ENCODE results near the gene RELA.

GRCh38 chr11:65636108-65637031 lies 26.3 kb downstream of the RELA start:
- TF ChIP-seq CTCF (IDR thresholded peaks at IDR 0.05; ENCODE audit: insufficient read depth, low read length): no peak
- TF ChIP-seq, protein P1, sequence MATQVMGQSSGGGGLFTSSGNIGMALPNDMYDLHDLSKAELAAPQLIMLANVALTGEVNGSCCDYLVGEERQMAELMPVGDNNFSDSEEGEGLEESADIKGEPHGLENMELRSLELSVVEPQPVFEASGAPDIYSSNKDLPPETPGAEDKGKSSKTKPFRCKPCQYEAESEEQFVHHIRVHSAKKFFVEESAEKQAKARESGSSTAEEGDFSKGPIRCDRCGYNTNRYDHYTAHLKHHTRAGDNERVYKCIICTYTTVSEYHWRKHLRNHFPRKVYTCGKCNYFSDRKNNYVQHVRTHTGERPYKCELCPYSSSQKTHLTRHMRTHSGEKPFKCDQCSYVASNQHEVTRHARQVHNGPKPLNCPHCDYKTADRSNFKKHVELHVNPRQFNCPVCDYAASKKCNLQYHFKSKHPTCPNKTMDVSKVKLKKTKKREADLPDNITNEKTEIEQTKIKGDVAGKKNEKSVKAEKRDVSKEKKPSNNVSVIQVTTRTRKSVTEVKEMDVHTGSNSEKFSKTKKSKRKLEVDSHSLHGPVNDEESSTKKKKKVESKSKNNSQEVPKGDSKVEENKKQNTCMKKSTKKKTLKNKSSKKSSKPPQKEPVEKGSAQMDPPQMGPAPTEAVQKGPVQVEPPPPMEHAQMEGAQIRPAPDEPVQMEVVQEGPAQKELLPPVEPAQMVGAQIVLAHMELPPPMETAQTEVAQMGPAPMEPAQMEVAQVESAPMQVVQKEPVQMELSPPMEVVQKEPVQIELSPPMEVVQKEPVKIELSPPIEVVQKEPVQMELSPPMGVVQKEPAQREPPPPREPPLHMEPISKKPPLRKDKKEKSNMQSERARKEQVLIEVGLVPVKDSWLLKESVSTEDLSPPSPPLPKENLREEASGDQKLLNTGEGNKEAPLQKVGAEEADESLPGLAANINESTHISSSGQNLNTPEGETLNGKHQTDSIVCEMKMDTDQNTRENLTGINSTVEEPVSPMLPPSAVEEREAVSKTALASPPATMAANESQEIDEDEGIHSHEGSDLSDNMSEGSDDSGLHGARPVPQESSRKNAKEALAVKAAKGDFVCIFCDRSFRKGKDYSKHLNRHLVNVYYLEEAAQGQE (IDR thresholded peaks at IDR 0.05; ENCODE audit: insufficient replicate concordance, low read depth): no peak
- TF ChIP-seq GABPA (IDR thresholded peaks at IDR 0.05; ENCODE audit: low read depth): no peak

Data from HL-60 (cell line).